HFFc6 (cell line): Measurements from ENCODE around the gene PDCD1. TPM values are rescaled to one million over a fixed set of nuclear protein-coding genes. Genes with fewer than 3 reads are reported as not detected.
A peak's percentile ranks its signal among the peaks of the same experiment; 100 is the strongest.

Source experiments
- DNase-seq: peaks from one replicate; pipeline ENCODE4 v3.0.0-alpha.2; 2018
- H3K27ac Mint-ChIP-seq: 2 replicates; pipeline ENCODE4 v1.8.0; 2020; ENCODE audit warnings: mild to moderate bottlenecking, mixed read lengths
- H3K27me3 Mint-ChIP-seq: 2 replicates; pipeline ENCODE4 v1.8.0; 2021; ENCODE audit warnings: mild to moderate bottlenecking, moderate library complexity, mixed read lengths; ENCODE audit not compliant: insufficient read depth
- H3K36me3 Mint-ChIP-seq: 2 replicates; pipeline ENCODE4 v1.8.0; 2021; ENCODE audit warnings: low read depth, mixed read lengths
- H3K4me1 Mint-ChIP-seq: 2 replicates; pipeline ENCODE4 v1.8.0; 2020; ENCODE audit warnings: low read depth, mixed read lengths
- H3K4me3 Mint-ChIP-seq: 2 replicates; pipeline ENCODE4 v1.8.0; 2020; ENCODE audit warnings: mild to moderate bottlenecking, moderate library complexity, mixed read lengths
- H3K9me3 Mint-ChIP-seq: 2 replicates; pipeline ENCODE4 v1.8.0; 2020; ENCODE audit warnings: mild to moderate bottlenecking, mixed read lengths
- CTCF ChIP-seq: fragments of 200-600 bp; sonication (generic); IDR thresholded peaks from 2 replicates; pipeline ENCODE4 v1.5.0; 2021; ENCODE audit warnings: antibody characterized with exemption, mild to moderate bottlenecking
- total RNA-seq, 6 experiments: library from RNA; stranded (reverse); fragmentation: NEBNext Ultra II Directional; extraction: Animal tissue kit (Norgen Biotek cat#: 25700); gene quantifications; 2 replicates in 1 of 6; 3 replicates in 5 of 6; pipeline ENCODE4 v1.2.3, GENCODE V29; 2021

The PDCD1 gene
- total RNA-seq, 6 experiments from 2014 or later: not detected

- H3K36me3 Mint-ChIP-seq: no peaks in the 10 kb centered on the region
- H3K9me3 Mint-ChIP-seq: no peaks in the 10 kb centered on the region
- H3K27ac Mint-ChIP-seq: no peak overlapping the region
- no peaks in the 10 kb centered on the region for H3K4me1 Mint-ChIP-seq
- no peak overlapping the region for H3K4me3 Mint-ChIP-seq
- no peak for DNase-seq
- H3K27me3 Mint-ChIP-seq: peaks cover 34% of the 10 kb centered on the region
- TF ChIP-seq CTCF: no peak
Observed at GRCh38 chr2:241842067-241842415, 16.7 kb downstream of the PDCD1 start.

- no peak for TF ChIP-seq CTCF
- DNase-seq: no peak
- Mint-ChIP-seq H3K9me3 (no peaks in the 10 kb centered on the region), H3K36me3 (no peaks in the 10 kb centered on the region), H3K27ac (no peak overlapping the region), H3K4me1 (no peaks in the 10 kb centered on the region), H3K4me3 (no peak overlapping the region), H3K27me3 (peaks cover 36% of the 10 kb centered on the region)
Observed at GRCh38 chr2:241841181-241842066, 17.3 kb downstream of the PDCD1 start.

GRCh38 chr2:241837197-241837965, 21.3 kb downstream of the PDCD1 start:
- peaks cover 7% of the 10 kb centered on the region; the same call in 1 of the 2 replicates for H3K9me3 Mint-ChIP-seq
- peaks cover 9% of the 10 kb centered on the region for H3K36me3 Mint-ChIP-seq
- no peak overlapping the region for H3K27ac Mint-ChIP-seq
- TF ChIP-seq CTCF: no peak
- H3K27me3 Mint-ChIP-seq: peaks cover 36% of the 10 kb centered on the region
- DNase-seq: no peak
- H3K4me1 Mint-ChIP-seq: peaks cover 16% of the 10 kb centered on the region
- no peak overlapping the region for H3K4me3 Mint-ChIP-seq

GRCh38 chr2:241836292-241836691, 22.4 kb downstream of the PDCD1 start:
- Mint-ChIP-seq H3K9me3 (peaks cover 7% of the 10 kb centered on the region; the same call in 1 of the 2 replicates), H3K27me3 (peaks cover 36% of the 10 kb centered on the region), H3K4me1 (peaks cover 17% of the 10 kb centered on the region), H3K27ac (no peak overlapping the region), H3K4me3 (no peak overlapping the region), H3K36me3 (peaks cover 9% of the 10 kb centered on the region)
- DNase-seq: no peak
- TF ChIP-seq CTCF: peak; percentile 51

GRCh38 chr2:241835611-241836010, 23.1 kb downstream of the PDCD1 start:
- TF ChIP-seq CTCF: no peak
- Mint-ChIP-seq H3K27ac (no peak overlapping the region), H3K27me3 (peaks cover 39% of the 10 kb centered on the region)

More at GRCh38 chr2:241835611-241836010, 23.1 kb downstream of the PDCD1 start:
- DNase-seq: no peak
- H3K4me3 Mint-ChIP-seq: no peak overlapping the region
- peaks cover 7% of the 10 kb centered on the region; the same call in 1 of the 2 replicates for H3K9me3 Mint-ChIP-seq
- peaks cover 14% of the 10 kb centered on the region for H3K36me3 Mint-ChIP-seq
- peaks cover 17% of the 10 kb centered on the region for H3K4me1 Mint-ChIP-seq
